ENCODE data around the gene PALD1.

Gene PALD1

DNA sequence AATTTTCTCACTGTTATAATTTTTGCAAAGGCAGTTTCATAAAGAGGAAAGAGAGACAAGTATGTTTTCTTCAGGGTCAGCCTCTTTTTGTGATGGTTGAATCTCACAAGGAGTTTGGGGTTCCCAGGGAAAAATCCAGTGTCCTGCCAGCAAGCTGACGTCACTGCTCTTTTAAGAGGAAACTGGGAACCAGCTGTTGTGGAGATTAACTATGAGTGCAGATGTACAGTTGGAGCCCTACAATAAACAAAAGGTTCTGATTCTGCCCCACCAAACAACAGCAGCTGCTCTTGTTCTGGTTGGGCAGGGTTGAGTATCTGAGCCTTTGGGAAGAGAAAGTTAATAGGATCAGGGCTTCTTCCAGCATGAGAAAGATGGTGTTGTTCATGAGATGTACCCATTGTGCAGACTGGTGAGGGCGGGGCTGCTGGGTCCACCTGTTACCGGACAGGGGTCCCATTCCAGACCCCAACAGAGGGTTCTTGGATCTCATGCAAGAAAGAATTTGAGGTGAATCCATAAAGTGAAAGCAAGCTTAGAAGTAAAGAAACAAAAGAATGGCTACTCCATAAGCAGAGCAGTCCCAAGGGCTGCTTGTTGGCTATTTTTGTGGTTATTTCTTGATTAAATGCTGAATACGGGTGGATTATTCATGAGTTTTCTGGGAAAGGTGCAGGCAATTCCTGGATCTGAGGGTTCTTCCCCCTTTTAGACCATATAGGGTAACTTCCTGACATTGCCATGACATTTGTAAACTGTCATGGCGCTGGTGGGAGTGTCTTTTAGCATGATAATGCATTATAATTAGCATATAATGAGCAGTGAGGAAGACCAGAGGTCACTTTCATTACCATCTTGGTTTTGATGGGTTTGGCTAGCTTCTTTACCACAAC is 111.4 kb downstream of the PALD1 start:
- DNase-seq (ENCODE audit: low read depth in 2 of 2): peak in 1 of 2 experiments; percentile 6

DNA sequence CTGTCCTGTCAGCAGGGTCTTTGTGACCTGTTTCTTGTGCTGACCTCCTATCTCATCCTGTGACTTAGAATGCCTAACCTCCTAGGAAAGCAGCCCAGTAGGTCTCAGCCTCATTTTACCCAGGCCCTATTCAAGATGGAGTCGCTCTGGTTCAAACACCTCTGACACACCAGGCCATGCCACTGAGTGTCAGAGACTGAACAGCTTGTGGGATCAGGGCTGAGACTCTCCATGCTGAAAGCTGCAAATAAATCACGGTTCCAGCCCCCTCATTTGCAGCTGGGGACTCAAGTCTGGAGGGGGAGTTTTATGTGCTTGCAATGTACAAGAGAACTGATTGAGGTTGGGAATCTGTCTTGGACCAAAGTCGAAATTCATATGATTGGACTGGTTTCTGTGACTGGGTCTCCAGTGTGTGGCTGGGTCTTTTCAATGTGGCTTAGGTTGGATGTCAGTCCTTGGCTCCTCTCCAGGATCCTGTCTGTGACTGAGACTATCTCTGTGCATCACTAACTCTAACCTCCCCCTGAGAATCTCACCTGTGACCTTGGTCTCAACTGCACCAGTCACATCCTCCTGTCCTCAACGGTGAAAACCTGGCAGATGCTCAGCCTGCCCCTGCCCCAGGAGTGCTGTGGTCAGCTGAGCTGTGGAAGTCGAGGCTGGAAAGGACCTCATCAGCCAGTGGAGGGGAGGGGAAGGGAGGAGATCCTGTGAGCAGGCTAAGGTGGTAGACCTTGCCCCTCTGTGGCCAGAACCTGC is 112.3 kb downstream of the PALD1 start:
- no peak for DNase-seq (ENCODE audit: low read depth in 2 of 2)

DNA sequence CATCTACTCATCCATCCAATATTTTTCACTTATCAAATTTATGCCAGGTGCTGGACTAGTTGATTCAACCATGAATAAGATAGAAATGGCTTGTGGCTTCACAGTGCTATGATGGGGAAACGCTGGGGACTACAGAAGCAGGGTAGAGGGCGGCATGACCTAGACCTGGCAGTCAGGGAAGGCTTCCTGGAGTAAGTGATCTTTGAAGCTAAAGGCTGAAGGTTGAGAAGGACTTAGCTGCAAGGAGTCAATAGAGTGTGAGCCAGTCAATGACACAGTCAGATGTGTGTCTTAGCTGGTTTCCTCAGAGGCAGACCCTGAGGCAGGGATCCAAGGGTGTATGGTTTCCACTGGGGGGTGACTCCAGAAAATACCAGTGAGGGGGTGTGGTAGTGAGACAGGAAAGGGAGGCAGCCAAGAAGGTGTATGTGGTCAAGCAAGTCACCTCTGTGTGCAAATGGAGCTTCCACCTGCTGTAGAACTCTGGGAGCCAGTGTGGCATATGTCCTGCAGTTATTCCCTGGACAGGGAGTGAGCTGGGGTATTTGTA is 113.7 kb downstream of the PALD1 start:
- no peak for DNase-seq (ENCODE audit: low read depth in 2 of 2)

GRCh38 chr10:70592746-70593512 is 114.4 kb downstream of the PALD1 start:
- no peak for DNase-seq (ENCODE audit: low read depth in 2 of 2)

DNA sequence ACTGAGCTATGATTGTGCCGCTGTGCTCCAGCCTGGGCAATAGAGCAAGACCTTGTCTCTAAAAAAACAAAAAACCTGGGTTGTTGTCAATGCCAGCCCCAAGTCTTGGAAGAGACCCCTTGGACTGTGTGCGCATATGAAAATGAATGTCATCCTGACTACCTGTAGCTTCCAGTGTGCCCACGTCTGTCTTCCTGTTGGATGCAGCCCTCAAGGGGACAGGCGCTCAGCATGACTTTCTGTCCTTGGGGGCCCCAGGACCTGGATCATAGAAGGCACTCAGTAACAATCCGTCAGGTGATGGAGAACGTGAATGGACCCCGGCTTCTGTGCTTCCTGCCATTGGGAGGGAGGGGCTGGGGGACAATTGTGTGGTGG is 114.9 kb downstream of the PALD1 start:
- no peak for DNase-seq (ENCODE audit: low read depth in 2 of 2)

- no peak for DNase-seq (ENCODE audit: low read depth in 2 of 2)
Measured at GRCh38 chr10:70594161-70594560, 115.6 kb downstream of the PALD1 start.

DNA sequence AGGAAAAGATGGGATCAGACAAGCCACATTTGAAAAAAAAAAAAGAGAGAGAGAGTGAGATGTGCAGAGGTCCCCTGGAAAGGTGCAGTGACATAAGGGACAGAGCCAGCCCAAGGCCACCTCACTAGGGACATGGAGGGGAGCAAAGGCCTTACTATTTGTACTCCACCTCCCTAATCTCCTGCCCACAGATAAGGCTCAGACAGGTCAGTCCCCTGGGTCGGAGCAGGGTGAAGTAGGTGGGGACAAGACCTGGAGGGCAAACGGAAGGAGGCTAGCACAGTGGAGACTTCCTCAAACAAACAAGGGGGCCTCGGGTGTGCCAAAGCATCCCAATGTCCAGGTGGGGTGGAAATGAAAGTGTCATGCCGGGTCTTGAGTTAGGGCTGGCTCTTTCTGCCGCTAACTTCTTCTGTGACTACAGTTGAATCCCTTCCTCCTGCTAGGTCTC is 117.0 kb downstream of the PALD1 start:
- no peak for DNase-seq (ENCODE audit: low read depth in 2 of 2)

DNA sequence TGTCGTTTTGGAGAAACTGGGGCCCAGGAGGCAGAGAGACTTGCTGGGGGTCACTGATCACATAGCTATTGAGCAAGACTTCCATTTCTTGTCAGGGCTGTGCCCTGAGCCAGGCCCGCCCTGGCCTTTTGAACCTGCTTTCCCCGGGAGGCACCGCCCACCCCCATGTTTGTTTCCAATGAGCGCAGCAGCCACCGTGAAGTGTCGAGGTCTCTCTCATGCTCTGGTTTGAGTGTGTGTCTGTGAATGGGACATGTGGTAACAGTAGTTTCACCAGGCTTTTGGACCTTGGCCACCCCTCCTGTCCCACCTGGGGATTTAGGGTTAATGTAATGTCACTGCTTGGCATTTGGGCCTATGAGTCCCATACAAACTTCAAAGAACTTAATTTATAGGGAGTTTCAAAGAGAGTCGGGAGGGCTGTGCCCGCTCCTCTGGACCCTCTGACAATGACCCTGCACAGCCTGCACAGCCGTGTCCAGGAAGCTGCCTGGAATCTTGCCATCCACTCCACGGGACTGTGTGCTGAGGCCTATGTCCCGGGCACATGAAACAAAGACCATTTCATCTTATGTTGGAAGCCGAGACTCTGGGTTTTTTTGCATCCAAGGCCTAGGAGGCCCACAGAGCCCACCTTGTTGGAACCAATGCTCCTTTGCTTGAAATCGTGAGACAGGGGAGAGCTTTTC is 117.7 kb downstream of the PALD1 start:
- no peak for DNase-seq (ENCODE audit: low read depth in 2 of 2)

DNA sequence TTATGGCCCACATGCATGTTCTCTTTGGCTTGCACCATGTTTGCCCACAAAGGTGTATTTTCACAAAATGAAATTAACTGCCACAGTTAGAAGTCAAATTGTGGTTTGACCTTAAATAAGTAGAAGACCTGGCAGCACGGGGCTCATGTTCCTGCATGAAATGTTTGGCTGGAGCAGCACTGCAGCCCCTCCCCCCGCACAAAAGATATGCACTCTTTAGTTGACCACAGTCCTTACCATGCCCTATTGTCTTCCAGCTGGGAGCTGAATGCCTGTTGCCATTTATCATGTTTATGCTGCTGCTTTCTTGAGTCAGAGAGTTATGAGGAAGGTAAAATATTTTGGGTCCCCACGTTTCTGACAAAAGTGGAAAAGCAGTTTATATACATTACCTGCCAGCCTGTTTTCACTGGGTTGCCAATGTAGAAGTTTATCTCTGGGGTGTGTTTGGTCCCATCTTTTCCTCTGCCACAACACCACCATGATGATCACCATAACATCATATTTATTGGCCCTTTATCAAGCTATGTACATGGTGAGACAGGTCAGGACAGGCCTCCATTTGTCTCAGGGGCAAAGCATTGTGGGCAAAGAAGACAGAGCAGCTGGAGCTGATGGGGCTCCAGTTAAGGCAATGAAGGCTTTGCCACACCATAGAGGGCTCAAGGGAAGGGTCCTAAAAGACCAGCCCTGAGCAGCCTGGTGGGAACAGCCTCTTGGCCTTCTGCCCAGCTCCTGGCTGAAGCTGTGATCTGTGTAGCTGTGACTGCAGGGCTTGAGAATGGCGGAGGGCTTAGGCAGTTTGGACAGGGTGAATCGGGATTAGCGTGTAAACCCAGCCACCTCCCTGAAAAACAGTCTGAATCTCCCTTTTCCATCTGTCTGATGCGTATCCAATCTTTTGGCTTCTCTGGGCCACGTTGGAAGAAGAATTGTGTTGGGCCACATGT is 118.6 kb downstream of the PALD1 start:
- DNase-seq (ENCODE audit: low read depth in 2 of 2): no peak

DNA sequence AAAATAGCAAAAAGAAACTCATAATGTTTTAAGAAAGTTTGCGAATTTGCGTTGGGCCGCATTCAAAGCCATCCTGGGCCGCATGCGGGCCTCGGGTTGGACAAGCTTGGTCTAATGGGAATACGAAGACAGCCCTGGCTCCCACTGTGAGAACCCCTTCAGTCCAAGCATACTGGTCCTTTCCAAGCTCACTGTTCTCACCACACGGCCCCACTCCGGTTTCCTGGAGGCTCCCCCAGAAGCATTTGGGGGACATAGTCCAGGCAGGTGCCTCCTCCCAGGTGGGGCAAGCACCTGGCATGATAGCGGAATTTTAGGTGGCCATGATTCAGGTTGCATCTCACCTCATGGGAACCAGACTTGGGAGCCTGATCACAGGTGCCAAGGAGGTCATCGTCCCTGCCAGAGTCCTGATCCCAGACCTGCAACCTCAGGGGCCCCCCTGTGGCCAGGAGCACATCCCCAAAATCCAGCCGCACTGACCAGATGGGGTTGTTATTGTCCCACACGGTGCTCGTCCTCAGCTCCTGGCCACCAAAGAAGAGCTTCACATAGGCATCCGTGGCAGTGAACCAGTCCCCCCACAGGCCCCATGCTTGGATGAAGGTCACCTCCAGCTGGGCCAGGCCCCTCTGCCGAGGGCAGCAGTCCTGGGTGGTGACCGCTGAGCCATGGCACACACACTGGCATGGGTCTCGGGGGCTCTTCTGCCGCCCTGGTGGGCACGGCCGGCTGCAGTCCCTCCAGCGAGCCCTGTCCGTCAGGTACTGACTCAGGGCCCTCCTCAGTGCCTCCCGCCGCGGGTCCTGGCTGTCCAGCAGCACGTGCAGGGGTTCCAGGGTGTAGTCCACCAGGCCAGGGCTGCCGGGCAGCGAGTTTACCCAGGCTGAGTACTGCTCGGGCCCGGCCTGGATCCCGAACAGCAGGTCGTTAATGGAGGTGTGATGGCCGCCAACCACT is 119.6 kb downstream of the PALD1 start:
- DNase-seq (ENCODE audit: low read depth in 2 of 2): no peak

DNA sequence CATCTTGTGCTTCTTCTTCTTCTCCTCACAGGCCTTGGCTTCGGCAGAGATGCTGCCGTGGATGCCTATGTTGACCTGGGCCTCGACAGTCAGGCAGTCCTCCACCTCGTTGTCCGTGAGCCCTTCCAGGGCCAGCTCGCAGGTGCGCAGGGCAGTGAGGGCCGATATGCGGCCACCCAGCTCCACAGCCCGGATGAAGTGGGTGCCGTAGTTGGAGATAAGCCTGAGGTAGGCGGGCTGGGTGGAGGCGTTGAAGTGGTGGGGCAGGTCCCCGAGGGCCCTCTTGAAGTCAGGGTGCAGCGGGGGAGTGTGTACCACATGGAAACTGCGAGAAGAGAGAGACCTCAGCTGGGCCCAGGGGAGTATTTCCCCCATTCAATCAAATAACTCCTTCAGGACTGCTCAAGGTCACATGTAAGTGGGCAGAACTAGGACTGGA is 120.3 kb downstream of the PALD1 start:
- DNase-seq (ENCODE audit: low read depth in 2 of 2): no peak

DNA sequence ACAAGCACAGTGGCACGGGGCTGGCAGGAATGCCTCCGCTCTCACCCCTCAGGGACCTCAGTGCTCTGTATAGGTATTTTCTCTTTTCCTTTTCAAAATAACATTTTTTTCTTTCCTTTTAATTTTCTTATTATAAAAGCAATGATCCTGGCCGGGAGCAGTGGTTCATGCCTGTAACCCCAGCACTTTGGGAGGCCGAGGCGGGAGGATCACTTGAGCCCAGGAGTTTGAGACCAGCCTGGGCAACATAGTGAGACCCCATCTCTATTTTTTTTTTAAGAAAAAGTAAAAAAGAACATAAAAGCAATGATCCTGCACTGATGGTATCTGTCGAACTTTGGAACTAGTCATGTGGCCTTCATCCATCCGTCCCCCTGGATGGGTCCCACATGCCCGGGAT is 120.8 kb downstream of the PALD1 start:
- no peak for DNase-seq (ENCODE audit: low read depth in 2 of 2)

DNA sequence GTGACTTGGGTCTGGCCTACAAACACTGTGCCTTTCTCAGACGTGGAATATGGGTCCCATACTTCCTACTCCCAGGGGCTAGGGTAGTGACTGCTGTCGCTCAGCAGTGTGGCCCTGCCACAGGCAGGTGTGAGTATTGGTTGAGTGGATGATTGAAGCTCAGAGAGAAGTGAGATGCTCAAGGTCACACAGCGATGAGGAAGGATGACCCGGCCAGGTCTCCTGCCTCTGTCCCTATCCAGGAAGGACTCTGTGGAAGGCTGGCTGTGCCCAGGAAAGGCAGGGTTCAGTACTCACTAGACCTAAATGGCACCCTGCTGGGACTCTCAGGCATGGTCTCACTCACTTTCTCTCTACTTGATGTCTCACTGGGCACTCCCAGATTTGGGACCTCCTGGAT is 121.2 kb downstream of the PALD1 start:
- no peak for DNase-seq (ENCODE audit: low read depth in 2 of 2)

DNA sequence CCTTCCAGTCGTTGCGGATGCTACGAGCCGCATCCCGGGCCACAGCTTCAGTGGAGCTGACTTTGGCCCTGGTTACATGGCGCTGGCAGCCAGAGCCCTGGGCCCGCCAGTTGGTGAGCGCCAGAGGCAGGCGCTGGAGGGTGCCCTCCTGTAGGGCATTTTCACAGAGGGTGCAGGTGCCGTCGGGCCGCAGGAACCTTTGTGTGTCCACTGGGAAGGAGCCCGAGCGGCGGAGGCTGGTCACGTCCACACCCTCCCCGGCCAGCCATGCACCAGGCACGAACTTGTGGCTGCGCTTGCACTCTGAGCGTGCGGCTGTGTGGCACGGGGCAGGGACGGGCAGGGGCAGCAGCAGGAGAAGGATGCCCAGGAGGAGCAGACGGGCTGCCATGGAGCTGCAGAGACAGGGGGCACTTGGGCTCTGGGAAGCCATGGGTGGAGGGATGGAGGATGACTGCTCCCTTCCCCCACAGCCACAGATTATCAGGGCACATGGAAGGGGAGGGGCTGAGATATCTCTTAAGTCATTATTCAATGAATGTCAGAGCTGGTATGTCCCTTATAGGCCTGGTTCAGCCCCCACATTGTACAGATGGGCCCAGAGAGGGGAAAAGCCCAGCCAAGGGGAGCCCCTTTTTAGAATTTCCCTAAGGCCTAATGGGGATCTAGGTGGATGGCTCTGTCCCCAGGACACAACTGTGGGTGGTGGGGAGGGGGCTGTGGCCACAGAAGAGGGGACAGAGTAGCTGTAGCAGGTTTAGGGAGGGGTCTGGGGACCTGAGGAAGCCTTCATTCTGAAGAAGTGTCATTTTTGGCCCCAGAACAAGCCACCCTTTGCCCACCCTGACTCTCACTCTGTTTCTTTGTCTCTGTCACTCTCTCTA is 122.2 kb downstream of the PALD1 start:
- DNase-seq (ENCODE audit: low read depth in 2 of 2): no peak

- DNase-seq (ENCODE audit: low read depth in 2 of 2): no peak
Measured at GRCh38 chr10:70601746-70602145, 123.2 kb downstream of the PALD1 start.

DNA sequence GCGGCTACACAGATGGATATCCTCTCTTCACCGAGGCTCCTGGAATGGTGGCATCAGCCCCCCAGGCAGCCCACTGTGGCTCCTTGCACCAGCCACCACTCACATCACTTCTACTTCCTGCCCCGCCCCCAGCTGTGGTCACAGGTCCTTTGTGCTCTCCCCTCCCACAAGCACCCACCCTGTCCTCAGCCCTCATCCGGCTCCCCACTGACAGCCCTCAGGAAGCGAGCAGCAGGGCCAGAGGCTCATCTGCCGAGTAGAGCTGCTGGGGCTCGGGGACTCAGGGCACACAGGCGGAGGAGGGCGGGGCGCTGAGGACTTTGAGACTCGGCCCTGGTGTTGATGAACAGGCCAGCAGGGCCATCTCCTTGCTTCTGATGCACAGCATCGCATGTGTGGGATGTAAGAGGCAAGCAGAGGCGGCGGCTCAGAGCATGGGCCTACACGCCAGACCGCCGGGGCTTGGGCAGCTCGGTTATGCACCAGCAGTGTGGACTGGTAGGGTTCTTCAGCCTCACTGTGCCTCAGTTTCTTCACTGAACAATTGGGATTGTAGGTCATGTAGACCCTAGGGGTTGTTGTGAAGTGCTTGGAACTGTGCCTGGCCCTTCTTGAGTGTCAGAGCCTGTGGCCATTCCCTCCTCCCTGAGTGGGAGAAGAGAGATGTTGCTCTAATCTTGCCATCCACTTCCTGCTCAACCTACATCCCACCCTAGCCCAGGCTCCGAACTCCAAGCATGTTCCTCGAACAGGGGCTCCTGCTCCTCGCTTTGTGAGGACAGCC is 124.3 kb downstream of the PALD1 start, which contains the start of gene PRF1:
Gene PRF1 (minus strand): TSS at position 77 of the 784 bp plus-strand sequence. CDS start 1,839 bp downstream, outside the sequence.
- no peak for DNase-seq (ENCODE audit: low read depth in 2 of 2)

GRCh38 chr10:70603449-70603801 is 124.9 kb downstream of the PALD1 start:
- no peak for DNase-seq (ENCODE audit: low read depth in 2 of 2)

All from fibroblast of skin of left biceps (primary cell).